ENCODE data around the gene TTLL11.

- TF ChIP-seq EP300 (IDR thresholded peaks at IDR 0.05) (no peak), CTCF (IDR thresholded peaks at IDR 0.05) (no peak), POLR2A (IDR thresholded peaks at IDR 0.05) (no peak), POLR2AphosphoS5 (IDR thresholded peaks at IDR 0.05) (no peak)
Observed at GRCh38 chr9:121817476-121817875, 275.6 kb downstream of the TTLL11 start.

Measured in upper lobe of left lung (tissue), 4 donors.